Tibial nerve (tissue), 4 donors: Measurements from ENCODE around the gene SORCS2.

Experiments used
- CTCF ChIP-seq, 5 experiments: fragments of 200-600 bp in 3 of 5; fragments of 450-650 bp in 2 of 5; sonication (generic) in 3 of 5; IDR thresholded peaks; one replicate each; pipeline ENCODE4 v1.5.1; 2016 to 2019; ENCODE audit warnings: antibody characterized with exemption in 5 of 5, mild to moderate bottlenecking in 3 of 5, moderate library complexity in 2 of 5
- EP300 ChIP-seq, 2 donors: sonication (generic); formaldehyde crosslinking; IDR thresholded peaks; one replicate each; pipeline ENCODE4 v1.6.1; 2017; ENCODE audit warnings: antibody characterized with exemption in 2 of 2, mild to moderate bottlenecking in 1 of 2
- POLR2A ChIP-seq, 2 donors: fragments of 450-650 bp; IDR thresholded peaks; one replicate each; pipeline ENCODE4 v1.6.1; 2017; ENCODE audit warnings: antibody characterized with exemption in 2 of 2, mild to moderate bottlenecking in 2 of 2, moderate library complexity in 2 of 2

GRCh38 chr4:7256984-7257810 is 64.9 kb downstream of the SORCS2 start:
- TF ChIP-seq CTCF (IDR thresholded peaks at IDR 0.05) (no peak), EP300 (IDR thresholded peaks at IDR 0.05) (no peak), POLR2A (IDR thresholded peaks at IDR 0.05) (no peak)
